IPS-18c (cell line): Measurements from ENCODE around the gene OR2Z1.

Source experiments
- H3K4me3 ChIP-seq: 2 replicates; pipeline ENCODE4 v1.7.0; 2013; ENCODE audit warnings: low read depth, mild to moderate bottlenecking, low read length, moderate library complexity; ENCODE audit not compliant: insufficient read depth
- H3K9me3 ChIP-seq: one replicate; pipeline ENCODE4 v1.6.1; 2013; ENCODE audit warnings: mild to moderate bottlenecking, low read length, moderate library complexity; ENCODE audit not compliant: control insufficient read depth, insufficient read depth

OR2Z1 gene, protein sequence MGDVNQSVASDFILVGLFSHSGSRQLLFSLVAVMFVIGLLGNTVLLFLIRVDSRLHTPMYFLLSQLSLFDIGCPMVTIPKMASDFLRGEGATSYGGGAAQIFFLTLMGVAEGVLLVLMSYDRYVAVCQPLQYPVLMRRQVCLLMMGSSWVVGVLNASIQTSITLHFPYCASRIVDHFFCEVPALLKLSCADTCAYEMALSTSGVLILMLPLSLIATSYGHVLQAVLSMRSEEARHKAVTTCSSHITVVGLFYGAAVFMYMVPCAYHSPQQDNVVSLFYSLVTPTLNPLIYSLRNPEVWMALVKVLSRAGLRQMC

DNA sequence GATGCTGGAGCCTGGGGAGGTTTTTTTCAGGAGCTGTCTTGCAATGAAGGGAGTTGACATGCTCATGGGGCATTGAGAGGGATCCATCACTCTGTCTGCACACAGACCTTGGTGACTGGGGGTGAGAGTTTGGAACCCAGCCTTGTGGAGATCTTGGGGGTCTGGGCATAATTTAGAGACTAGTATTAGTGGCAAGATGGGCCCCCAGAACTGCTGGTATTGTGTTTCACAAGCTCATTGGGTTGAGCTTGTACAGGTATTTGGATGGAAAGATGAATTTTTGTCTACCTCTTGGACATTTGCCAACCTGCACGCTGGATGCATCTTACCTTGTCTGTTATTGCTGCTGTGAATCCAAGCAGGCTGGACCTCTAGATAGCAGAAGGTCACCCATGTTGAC is at the start of gene OR2Z1:
Gene OR2Z1 (plus strand): TSS at position 301 of the 400 bp plus-strand sequence. CDS start 9,395 bp downstream, outside the sequence.
- H3K4me3 ChIP-seq: no peak within 1 kb of the TSS
- peaks cover 15% of the 10 kb centered on the region for H3K9me3 ChIP-seq

DNA sequence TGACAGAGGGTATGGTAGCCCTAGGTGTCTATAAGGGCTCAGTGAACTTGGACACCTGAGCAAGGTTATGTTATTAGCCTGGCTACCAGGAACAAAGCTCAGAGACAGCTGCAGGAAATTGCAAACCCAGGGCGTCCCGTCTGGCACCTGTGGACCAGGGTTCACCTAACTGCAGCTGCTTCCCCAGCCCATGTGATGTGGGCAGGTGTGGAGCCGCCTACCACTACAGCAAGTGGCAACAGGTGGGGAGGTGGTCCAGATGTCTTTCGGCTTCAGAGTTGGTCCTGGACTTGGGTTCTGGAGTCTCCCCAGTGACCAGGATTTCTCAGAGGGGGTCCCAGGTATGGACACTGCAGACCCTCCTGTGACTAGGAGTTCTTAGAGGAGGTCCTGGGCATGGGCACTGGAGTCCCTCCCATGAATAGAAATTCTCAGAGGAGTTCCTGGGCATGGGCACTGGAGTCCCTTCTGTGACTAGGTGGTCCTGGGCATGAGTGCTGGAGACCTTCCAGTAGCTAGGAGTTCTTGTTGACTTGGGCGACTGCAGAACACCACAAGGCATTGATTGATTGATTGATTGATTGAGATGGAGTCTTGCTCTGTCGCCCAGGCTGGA is 48.0 kb upstream of the OR2Z1 start:
- Histone ChIP-seq H3K4me3 (no peak overlapping the region), H3K9me3 (peaks cover 8% of the 10 kb centered on the region)

DNA sequence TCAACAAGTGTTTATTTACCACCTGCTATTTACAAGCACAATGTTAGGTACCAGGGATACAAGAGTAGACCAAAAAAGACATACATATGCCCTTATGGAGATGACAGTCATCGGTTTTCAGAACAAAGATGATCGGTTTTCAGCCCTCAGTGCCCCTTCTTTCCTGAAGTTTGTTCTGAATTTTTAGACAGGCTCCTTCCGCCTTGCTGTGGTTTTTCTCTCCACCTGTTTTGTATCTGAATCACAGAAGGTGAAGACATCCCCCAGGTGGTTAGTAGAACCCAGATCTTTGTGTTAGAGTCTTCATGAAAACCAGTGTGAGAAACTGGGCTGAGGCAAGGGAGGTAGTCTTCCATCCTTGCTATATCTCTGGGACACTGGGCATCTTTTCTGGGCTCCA is 46.4 kb upstream of the OR2Z1 start:
- Histone ChIP-seq H3K9me3 (peaks cover 8% of the 10 kb centered on the region), H3K4me3 (no peak overlapping the region)

DNA sequence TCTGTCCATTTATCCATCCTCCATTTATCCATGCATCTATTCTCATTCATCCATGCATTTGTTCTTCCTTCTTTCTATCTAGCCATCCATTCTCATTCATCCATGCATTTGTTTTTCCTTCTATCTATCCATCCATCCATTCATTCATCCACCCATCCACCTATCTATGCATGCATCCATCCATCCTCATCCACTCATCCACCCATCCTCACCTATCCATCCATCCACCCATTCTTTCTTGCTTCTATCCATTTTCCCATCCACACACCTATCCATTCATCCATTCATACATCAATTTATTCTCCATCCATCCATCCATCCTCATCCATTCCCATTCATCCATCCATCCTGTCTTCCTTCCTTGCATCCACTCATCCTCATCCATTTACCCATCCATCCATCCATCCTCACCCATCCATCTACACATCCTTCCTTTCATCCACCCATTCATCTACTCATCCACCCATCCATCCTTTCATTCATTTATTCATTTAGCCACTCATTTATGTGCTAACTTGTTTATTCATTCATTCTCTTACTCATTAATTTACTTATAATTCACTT is 43.1 kb upstream of the OR2Z1 start:
- peaks cover 5% of the 10 kb centered on the region for H3K9me3 ChIP-seq

DNA sequence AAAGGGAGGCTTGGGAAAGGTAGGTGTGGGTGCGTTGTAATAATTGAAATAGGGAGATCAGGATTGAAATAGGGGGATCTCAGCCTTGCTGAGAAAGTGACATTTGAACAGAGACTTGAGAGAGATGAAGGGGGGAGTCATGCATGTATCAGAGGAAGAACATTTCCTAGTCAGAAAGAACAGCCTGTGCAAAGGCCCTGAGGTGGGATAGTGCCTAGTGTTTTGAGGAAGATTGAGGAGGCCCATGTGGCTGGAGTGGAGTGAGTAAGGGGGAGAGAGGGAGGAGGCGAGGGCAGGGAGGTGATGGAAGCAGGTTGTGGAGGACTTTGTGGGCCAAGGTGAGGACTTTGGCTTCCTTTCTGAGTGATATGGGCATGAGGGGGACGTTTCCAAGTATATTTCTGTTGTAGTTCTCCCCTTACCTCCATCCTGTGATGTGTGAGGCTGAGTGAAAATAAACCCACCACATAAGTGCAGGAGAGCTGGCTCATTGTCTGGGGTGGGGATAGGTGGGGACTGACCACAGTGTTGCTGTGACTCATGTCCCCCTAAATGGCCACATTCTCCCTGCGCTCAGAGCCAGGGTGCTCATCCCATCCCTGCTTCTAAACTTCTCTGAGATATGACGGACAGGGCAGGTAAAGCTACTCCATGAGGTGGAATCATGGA is 40.6 kb upstream of the OR2Z1 start:
- no peak overlapping the region for H3K4me3 ChIP-seq
- H3K9me3 ChIP-seq: peaks cover 5% of the 10 kb centered on the region

More for the DNA sequence above, 43.1 kb upstream of the OR2Z1 start:
- H3K4me3 ChIP-seq: no peak overlapping the region

DNA sequence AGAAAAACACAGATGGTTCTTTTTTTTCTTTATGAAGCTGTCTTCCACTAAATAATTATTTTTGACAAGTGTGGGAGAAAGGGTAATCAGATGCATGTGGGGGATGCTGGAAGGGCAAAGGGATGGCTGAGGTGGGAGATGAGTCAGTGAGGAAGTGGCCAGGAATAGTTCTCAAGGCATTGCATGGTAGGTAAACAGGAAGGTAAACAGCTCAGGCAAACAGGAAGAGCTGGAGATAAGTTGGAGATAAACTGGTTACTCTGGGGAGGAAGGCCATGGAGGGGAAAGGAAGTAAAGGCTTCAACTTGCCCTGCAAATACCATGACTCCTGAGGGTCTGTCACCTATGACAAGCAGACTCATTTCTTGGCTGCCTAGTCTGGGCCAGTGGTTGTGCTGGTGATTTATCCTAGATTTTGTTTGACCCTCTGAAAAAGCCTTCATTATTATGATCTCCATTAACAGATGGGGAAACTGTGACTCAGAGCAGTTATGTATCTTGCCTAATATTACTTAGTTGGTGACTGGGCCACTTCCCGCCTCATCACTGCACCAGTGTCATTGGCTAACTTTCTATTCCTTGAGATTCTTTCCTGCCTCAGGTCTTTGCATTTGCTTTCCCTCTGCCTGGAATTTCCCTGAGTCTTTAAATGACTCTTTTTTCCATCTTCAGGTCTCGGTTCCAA is 39.9 kb upstream of the OR2Z1 start:
- peaks cover 5% of the 10 kb centered on the region for H3K9me3 ChIP-seq
- H3K4me3 ChIP-seq: no peak overlapping the region

DNA sequence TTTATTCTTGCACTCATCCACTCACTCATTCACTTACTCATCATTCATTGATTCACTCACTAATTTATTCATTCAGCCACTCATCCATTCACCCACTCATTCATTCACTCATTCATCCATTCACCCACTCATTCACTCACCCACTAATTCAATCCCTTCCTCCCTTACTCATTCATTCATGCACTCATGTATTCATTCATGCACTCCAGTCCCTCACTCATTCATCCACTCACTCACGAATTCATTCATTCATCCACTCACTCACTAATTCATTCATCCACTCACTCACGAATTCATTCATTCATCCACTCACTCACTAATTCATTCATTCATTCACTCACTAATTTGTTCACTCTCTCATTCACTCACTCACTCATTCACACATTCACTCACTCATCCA is 39.0 kb upstream of the OR2Z1 start:
- Histone ChIP-seq H3K4me3 (no peak overlapping the region), H3K9me3 (peaks cover 2% of the 10 kb centered on the region)

DNA sequence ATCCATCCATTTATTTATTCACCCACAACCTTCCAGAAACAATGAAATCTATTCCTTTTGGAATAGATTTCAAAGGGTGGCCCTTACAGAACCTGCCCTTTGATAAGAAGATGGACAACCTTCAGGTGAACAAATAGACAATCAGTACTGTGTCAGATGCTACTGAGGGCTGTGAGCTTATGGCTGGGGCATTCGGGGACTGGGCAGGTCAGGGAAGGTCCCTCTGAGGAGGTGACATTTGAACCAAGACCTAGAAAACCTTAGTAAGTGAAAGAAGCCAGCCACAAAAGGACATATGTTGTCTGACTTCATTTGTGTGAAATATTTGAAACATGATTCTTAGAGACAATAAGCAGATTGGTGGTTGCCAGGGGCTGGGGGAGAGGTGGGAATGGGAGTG is 38.5 kb upstream of the OR2Z1 start:
- H3K4me3 ChIP-seq: no peak overlapping the region
- H3K9me3 ChIP-seq: no peaks in the 10 kb centered on the region

DNA sequence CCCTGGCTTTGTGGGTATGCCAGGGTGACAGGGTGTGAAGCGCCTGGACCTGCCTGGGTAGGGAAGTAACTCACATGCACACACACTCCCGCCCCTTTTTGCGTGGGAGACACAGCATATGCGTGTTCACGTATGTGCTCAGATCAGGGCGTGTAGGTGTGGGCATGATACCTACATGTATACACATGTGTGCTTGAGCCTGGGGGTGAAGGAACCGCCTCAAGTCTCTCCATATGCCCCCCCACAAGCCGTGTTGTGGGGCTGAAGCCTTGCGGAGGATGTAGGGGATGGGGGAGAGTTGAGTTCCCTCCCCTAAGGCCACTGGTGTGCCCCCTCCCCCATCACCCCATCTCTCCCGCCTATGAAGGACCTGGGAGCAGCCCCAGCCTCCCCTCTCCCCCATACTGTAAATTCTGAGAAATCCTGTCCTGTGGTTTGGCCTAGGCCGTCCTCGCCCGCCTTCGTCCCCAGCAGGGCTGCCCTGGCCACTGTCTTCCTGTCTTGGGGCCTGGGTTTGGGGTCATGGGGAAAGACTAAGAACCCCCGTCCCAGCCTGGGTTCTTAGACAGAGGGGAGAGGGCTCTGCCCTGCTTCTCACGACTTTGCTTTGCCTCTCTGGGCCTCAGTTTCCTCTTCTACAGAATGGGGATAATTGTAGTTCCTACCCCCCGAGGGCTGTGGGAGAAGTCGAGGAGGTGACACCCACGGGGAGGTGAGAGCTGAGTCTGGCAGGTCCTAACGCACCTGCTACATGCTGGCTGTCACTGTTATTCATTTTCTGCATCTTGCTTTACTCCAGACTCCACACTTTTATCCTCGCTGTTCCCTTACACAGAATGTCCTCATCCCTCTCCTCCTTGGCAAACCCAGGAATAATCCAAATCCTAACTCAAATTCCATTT is 37.2 kb upstream of the OR2Z1 start:
- Histone ChIP-seq H3K4me3 (no peak overlapping the region), H3K9me3 (no peaks in the 10 kb centered on the region)

DNA sequence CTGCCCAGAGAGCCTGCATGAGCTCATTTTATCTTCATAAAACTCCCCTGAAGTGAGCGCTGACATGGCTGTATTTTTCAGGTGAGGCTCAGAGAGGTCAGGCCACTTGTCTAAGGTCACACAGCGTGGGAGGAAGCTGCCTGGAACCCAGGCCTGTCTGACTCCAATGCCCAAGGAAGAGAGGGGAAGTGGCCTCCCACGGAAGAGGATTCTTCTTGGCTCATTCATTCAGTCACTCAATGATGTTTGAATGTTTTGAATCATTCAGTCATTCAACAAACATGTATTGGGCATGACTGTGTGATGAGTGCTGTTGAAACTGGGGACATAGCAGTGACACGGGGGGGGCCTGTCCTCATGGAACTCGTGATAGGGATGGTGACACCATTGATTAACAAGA is 34.9 kb upstream of the OR2Z1 start:
- no peaks in the 10 kb centered on the region for H3K9me3 ChIP-seq
- H3K4me3 ChIP-seq: no peak overlapping the region

DNA sequence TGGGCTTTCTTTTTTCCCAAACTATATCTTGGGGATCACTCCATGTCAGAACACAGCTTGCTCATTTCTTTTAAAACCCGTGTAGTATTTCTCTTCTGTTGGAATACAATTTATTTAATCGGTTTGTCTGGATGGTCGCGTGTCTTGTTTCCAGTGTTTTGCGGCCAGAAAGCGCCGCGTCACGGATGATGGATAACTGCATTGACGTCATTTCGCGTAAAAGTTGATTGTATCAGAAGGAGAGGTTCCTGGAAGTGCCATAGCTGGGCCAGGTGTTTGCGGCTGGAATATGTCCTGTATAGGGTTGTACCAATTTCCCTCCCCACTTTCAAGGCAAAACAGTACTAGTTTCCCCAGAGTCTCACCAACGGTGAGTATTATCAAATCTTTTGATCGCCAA is 32.5 kb upstream of the OR2Z1 start:
- no peak overlapping the region for H3K4me3 ChIP-seq
- H3K9me3 ChIP-seq: no peaks in the 10 kb centered on the region

DNA sequence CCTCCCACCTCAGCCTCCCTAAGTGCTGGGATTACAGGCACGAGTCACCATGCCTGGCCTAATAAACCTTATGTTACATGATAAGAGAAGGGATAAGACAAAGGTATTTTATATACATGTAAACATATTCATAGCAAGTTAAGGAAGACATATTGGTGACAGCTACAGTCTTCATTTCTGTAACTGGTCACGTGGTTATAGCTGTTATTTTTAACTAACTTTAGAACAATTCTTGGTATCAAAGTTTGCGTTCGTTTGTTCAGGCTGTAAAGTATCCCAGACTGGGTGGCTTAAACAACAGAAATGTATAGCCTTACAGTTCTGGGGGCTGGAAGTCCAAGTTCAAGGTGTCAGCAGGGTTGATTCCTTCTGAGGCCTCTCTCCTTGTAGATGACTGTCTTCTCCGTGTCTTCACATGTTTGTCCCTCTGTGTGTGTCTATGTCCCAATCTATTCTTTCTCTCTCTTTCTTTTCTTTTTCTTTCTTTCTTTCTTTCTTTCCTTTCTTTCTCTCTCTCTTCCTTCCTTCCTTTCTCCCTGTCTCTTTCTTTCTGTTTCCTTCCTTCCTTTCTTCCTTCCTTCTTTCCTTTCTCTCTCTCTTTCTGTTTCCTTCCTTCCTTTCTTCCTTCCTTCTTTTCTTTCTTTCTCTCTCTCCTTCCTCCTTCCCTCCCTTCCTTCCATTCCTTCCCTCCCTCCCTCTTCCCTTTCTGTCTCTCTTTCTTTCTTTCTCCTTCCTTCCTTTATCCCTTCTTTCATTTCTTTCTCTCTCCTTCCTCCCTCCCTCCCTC is 30.5 kb upstream of the OR2Z1 start:
- Histone ChIP-seq H3K9me3 (no peaks in the 10 kb centered on the region), H3K4me3 (no peak overlapping the region)

DNA sequence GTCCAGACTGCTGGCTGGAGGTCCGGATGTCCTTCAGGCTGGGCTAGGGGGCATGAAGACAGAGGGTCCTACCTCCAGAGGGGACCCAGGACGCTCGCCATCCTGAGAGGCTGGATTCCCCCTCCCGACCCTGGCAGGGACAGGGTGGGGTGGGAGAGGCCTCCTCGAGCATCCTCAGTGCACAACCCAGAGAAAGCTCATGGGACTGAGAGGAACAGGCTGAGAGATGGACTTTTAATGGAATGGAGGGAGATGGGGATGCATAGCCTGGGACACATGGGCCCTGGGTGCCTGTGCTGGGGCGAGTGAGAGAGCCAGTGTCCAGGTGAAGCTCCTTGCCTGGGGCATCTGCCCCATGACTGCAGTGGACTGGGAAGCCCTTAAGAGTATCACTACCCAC is 25.9 kb upstream of the OR2Z1 start:
- H3K4me3 ChIP-seq: no peak overlapping the region
- peaks cover 2% of the 10 kb centered on the region for H3K9me3 ChIP-seq

DNA sequence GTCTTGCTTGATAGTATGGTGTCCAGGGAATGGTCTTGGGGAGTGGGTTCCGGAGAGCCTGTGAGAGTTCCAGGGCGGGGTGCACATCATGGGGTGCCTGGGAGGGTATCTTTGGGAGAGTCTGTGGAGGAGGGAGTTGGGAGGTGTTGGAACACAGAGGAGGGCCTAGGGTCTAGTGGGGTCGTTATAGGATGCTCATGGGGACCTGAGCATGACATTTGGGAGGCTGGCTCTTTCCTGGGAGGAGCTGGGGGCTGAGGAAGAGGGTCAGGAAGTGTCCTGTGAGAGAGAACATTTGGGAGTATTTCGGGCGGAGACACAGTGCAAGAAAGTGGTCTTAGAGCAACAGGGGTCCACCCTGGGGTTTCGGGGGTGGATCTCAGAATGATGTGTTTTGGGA is 25.5 kb upstream of the OR2Z1 start:
- H3K9me3 ChIP-seq: peaks cover 4% of the 10 kb centered on the region

DNA sequence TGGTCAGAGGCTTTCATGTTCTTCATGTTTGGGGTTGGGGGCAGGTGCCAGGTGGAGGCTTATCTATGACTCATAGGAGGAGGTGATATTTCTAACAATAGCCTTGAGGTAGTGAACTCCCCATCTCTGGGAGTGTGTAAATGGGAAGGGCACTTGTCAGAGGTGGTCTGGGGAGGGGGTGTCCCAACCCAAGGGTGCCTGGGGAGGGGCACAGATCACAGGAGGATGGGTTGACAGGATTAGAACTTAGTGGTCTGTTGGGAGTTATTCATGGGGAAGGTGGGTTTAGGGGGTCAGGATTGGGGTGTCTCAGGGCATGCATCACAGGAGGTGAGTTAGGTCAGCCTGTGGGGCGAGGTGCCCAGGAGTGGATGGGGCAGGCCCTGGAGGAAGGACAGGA is 24.4 kb upstream of the OR2Z1 start:
- H3K9me3 ChIP-seq: peaks cover 5% of the 10 kb centered on the region
- no peak overlapping the region for H3K4me3 ChIP-seq

More for the DNA sequence above, 25.5 kb upstream of the OR2Z1 start:
- no peak overlapping the region for H3K4me3 ChIP-seq
